Cardiac fibroblast (primary cell): ENCODE data around the gene EIF3K.
"Not testable (repeated sequence)": the region's sequence is repeated elsewhere in the genome, so short reads cannot be mapped to it uniquely, and the experiment has no call there.

Source experiments
- DNase-seq, 2 donors: peaks; one replicate each; pipeline versions ENCODE4 v3.0.0 to v3.0.0-alpha.2; 2010; ENCODE audit warnings: low read depth in 2 of 2
- H3K4me3 ChIP-seq, 2 donors: replicated peaks in 1 of 2; 1 replicate in 1 of 2; 2 replicates in 1 of 2; pipeline ENCODE4 v1.5.1; 2011; ENCODE audit warnings: low read depth in 2 of 2, low read length in 2 of 2, mild to moderate bottlenecking in 2 of 2, moderate library complexity in 1 of 2
- CTCF ChIP-seq: IDR thresholded peaks from one replicate; pipeline ENCODE4 v1.5.1; 2011; ENCODE audit warnings: low read depth, mild to moderate bottlenecking, low read length, inconsistent platforms

The EIF3K gene

GRCh38 chr19:38597075-38597474 lies 21.9 kb upstream of the EIF3K start:
- no peak overlapping the region for H3K4me3 ChIP-seq
- TF ChIP-seq CTCF = no peak
- DNase-seq = no peak

- H3K4me3 ChIP-seq = no peak overlapping the region
- DNase-seq = no peak
- TF ChIP-seq CTCF = no peak
Observed at GRCh38 chr19:38599722-38600121, 19.3 kb upstream of the EIF3K start.

GRCh38 chr19:38602856-38603255 lies 16.1 kb upstream of the EIF3K start:
- not testable (repeated sequence) for DNase-seq, H3K4me3 ChIP-seq

- H3K4me3 ChIP-seq = no peak overlapping the region
- TF ChIP-seq CTCF = no peak
Observed at GRCh38 chr19:38606131-38606530, 12.9 kb upstream of the EIF3K start.

GRCh38 chr19:38614289-38614688 lies 4.7 kb upstream of the EIF3K start:
- no peak for DNase-seq
- no peak overlapping the region for H3K4me3 ChIP-seq
- no peak for TF ChIP-seq CTCF

More at GRCh38 chr19:38606131-38606530, 12.9 kb upstream of the EIF3K start:
- no peak for DNase-seq

- no peak overlapping the region for H3K4me3 ChIP-seq
- no peak for DNase-seq
- TF ChIP-seq CTCF = no peak
Observed at GRCh38 chr19:38615007-38615581, 3.9 kb upstream of the EIF3K start.

- no peak for TF ChIP-seq CTCF
- no peak overlapping the region for H3K4me3 ChIP-seq
- no peak for DNase-seq
Observed at GRCh38 chr19:38616265-38616664, 2.7 kb upstream of the EIF3K start.
